AG09319 (cell line): ENCODE results near the gene RAD1.

Source experiments
- DNase-seq: peaks from one replicate; pipeline ENCODE4 v3.0.0-alpha.2; 2010; ENCODE audit warnings: low read depth; ENCODE audit errors: extremely low read depth
- TF ChIP-seq, protein P1 (sequence below): IDR thresholded peaks from 2 replicates; pipeline ENCODE4 v1.5.1; 2011; ENCODE audit warnings: low read depth, mild to moderate bottlenecking, inconsistent platforms, low read length, moderate library complexity

Gene RAD1

DNA sequence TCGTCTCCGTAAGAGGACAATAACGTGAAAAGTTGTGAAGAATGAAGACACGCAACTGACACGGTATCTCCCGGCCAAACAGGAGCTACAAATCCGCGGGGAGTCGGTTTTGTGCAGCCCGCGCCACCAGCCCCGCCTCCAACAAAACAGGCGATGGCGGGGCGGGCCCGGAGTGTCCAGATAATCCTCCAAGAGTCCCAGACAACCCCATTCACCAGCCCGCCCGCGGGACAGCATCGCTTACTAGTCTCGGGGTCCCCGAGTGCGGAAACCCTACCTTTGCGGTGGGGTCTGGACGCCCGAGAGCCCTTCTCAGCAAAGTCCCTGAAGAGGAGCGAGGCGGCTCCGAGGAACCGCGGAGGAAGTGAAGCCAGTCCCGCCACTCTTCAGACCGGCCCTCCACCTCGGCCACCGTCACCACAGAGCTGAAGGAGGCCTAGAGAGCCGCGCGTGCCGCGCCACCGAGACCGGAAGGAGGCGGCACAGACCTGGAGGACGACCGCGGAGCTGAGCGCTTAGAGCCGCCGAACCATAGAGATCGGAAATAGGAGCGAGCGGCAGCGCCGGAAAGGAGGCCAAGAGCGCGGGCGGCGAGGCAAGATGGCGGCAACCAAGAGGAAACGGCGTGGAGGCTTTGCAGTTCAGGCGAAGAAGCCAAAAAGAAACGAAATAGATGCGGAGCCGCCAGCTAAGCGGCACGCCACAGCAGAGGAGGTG, at the start of gene RAD1, which contains the start of gene BRIX1:
Gene RAD1, minus strand, starts transcription at position 366 of the 717 bp plus-strand sequence. CDS start 612 bp downstream, outside the sequence.
Gene BRIX1, plus strand, starts transcription at position 573 of the 717 bp plus-strand sequence. Its CDS starts 28 bp downstream, at position 601.
- TF ChIP-seq, protein P1, sequence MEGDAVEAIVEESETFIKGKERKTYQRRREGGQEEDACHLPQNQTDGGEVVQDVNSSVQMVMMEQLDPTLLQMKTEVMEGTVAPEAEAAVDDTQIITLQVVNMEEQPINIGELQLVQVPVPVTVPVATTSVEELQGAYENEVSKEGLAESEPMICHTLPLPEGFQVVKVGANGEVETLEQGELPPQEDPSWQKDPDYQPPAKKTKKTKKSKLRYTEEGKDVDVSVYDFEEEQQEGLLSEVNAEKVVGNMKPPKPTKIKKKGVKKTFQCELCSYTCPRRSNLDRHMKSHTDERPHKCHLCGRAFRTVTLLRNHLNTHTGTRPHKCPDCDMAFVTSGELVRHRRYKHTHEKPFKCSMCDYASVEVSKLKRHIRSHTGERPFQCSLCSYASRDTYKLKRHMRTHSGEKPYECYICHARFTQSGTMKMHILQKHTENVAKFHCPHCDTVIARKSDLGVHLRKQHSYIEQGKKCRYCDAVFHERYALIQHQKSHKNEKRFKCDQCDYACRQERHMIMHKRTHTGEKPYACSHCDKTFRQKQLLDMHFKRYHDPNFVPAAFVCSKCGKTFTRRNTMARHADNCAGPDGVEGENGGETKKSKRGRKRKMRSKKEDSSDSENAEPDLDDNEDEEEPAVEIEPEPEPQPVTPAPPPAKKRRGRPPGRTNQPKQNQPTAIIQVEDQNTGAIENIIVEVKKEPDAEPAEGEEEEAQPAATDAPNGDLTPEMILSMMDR, result peak; percentile 25
- DNase-seq, result peak; percentile 90

GRCh38 chr5:34959323-34959722, 44.0 kb upstream of the RAD1 start:
- TF ChIP-seq, protein P1, result no peak
- DNase-seq, result no peak

GRCh38 chr5:34957857-34958690, 42.8 kb upstream of the RAD1 start:
- TF ChIP-seq, protein P1, result peak; percentile 56
- DNase-seq, result no peak

GRCh38 chr5:34957321-34957720, 42.0 kb upstream of the RAD1 start:
- TF ChIP-seq, protein P1, result no peak
- DNase-seq, result no peak

- no peak for DNase-seq
- TF ChIP-seq, protein P1, result no peak
Measured at GRCh38 chr5:34944460-34945047, 29.2 kb upstream of the RAD1 start.

- TF ChIP-seq, protein P1, result no peak
- DNase-seq, result no peak
Measured at GRCh38 chr5:34944044-34944443, 28.7 kb upstream of the RAD1 start.
